M059J (cell line): ENCODE data around the gene KCNE5. TPM values are rescaled to one million over a fixed set of nuclear protein-coding genes. Genes with fewer than 3 reads are reported as not detected.
"Not testable (repeated sequence)": the region's sequence is repeated elsewhere in the genome, so short reads cannot be mapped to it uniquely, and the experiment has no call there.

Experiments used
- DNase-seq: peaks from one replicate; pipeline ENCODE4 v3.0.0-alpha.2; 2012; ENCODE audit warnings: low read depth
- total RNA-seq: library from RNA; depleted of rRNA; stranded (reverse); fragments of >200 nt; shearing (Covaris generic); gene quantifications from 2 replicates; pipeline ENCODE4 v1.2.3, GENCODE V29; 2014; rRNA removed

KCNE5 gene
- total RNA-seq, result 0.86 TPM in 1 of 2 replicates, not detected in the other

DNA sequence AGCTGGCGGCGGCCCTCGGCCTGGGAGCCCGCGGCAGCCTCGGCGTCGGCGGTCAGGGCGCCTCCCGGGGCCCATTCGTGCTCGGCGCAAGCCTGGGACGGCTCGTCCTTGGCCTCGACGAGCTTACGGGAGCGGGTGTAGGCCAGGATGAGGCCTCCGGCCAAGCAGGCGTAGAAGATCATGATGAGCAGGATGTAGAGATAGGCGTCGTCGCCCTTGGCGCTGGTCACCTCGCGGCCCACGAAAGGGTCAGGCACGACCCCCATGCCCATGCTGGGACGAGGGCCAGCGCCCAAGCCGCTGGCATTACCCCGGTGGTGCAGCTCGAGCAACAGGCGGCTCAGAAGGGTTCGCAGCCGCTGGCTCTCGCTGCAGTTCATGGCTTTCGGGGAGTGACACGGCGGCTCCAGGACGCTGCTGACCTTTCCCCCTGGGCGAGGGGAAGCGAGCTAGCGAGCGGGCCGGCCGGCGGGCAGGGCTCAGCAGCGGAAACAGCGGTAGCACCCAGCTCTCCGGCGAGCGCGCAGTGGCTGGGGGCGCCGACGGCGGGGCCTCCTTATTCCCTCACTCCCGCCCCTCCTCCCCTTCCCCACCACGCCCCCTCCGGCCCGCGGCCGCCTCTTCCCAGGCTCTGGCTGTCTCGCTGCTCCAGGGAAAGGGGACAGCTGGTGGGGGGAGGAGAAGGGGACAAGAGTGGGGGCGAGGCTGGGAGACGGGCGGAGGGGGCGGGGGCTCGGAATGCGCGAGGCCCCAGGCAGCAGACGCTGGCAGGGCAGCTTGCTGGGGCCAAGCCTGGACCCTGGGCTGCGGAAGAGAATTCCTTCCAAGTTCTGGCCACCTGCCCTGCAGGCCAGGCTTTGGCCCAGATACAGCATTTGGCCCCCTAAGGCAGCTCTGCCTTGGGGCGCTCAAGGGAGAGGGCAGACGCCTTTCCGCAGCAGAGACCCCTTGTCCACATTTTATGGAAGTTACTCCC lies at the start of gene KCNE5:
TSS of gene KCNE5 (minus strand) at position 532 of the 976 bp plus-strand sequence. CDS start at position 380, 152 bp downstream.
- no peak for DNase-seq

- DNase-seq, result no peak
Observed at GRCh38 chrX:109672239-109672638, 47.3 kb upstream of the KCNE5 start.

- DNase-seq, result not testable (repeated sequence)
Observed at GRCh38 chrX:109671170-109671569, 46.2 kb upstream of the KCNE5 start.

GRCh38 chrX:109667986-109668385 lies 43.0 kb upstream of the KCNE5 start:
- DNase-seq, result no peak

DNA sequence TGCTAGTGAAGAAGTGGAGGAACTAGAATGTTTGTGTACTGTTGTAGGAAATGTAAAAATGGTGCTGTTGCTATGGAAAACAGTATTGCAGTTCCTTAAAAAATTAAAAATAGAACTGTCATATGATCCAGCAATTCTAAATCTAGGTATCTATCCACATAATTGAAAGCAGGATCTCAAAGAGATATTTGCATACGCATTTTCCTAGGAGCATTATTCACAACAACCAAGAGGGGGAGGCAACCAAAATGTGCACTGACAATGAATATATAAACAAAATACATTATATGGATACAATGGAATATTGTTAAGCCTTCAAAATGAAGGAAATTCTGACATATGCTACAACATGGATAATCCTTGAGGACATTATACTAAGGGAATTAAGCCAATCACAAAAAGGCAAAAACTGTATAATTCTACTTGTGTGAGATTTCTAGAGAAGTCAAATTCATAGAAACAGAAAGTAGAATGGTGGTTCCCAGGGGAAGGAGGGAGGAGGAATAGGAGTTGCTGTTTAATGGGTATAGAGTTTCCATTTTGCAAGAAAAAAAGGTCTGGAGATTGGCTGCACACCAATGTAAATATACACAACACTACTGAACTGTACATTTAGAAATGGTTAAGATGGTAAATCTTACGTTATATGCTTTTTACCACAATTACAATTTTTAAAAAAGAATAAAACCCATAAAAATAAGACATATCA lies 35.6 kb upstream of the KCNE5 start:
- DNase-seq, result no peak

- peak; percentile 15 for DNase-seq
Observed at GRCh38 chrX:109658391-109658790, 33.4 kb upstream of the KCNE5 start.

- DNase-seq, result not testable (repeated sequence)
Observed at GRCh38 chrX:109657364-109657763, 32.4 kb upstream of the KCNE5 start.

GRCh38 chrX:109656774-109657173 lies 31.8 kb upstream of the KCNE5 start:
- DNase-seq, result no peak

DNA sequence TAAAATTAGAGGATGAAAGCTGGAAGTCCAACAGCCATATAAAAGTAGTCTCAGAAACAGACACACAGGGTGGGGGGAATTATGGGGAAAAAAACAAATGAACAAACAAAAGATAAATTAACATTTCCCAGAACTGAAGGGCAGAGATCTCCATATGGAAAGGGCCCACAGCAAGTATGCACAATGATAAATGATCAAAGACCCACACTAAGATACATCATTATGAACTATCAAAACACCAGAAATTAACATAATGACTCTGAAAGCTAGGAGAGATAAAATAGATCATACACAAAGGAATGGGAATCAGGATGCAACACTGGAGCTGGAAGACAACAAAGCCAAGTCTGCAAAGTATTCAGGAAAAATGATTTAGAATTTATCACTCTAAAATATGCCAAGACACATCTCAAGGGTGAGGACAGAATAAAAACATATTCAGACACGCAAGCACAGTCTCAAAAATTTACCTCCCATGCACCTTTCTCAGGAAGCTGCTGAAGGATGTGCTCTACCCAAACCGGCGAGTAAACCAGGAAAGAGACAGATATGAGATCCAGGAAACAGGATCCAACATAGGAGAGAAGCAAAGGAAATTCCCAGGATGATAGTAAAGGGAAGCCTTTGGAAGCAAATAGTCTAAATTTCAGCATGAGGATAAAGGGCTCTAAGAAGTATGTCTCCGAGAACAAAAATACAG lies 30.7 kb upstream of the KCNE5 start:
- DNase-seq, result no peak

GRCh38 chrX:109654516-109655109 lies 29.6 kb upstream of the KCNE5 start:
- no peak for DNase-seq

- not testable (repeated sequence) for DNase-seq
Observed at GRCh38 chrX:109644671-109645070, 19.7 kb upstream of the KCNE5 start.

- DNase-seq, result no peak
Observed at GRCh38 chrX:109643687-109644086, 18.7 kb upstream of the KCNE5 start.

DNA sequence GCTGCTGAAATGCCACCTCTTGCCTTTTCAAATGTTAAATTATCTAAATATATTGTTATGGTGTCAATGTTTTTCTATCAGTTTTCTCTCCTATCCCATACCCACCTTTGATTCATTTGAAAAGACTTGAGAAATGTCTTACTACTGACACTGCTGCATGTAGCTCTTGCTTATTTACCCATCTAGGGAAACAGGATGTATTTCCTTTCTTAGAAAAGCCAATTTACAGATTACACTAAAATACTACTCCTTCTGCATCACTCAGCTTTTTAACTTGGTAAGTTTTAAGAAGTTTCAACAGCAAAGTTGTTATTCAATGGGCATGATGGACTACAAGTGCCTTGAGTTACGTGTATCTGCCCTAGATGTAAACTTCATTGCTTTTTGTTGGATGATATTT lies 13.2 kb upstream of the KCNE5 start:
- no peak for DNase-seq

DNA sequence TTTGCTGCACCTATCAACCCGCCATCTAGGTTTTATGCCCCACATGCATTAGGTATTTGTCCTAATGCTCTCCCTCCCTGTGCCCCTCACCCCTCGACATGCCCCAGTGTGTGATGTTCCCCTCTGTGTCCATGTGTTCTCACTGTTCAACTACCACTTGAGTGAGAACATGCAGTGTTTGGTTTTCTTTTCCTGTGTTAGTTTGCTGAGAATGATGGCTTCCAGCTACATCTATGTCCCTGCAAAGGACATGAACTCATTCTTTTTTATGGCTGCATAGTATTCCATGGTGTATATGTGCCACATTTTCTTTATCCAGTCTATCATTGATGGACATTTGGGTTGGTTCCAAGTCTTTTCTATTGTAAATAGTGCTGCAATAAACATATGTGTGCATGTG lies 12.5 kb upstream of the KCNE5 start:
- DNase-seq, result not testable (repeated sequence)

DNA sequence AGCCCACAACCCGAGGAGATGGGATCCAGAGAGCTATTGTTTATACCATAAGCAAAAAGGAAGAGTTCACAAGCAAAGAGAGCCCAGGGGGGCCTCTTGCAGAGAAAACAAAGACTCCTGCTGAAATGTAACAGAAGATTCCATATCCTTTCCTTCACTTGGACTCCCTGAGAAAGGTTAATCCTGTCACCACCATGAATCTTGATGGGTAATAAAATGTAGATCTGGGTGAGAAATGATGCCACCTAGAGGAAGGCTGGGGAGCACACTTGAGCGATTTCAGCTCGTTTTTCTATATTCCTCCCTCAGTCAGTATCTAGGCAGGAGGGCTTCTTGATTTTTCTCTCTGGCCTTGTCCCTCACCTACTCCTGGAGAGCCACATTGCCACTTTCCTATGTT lies 10.2 kb upstream of the KCNE5 start:
- peak; percentile 12 for DNase-seq

- peak; percentile 42 for DNase-seq
Observed at GRCh38 chrX:109632906-109633504, 8.0 kb upstream of the KCNE5 start.

- DNase-seq, result no peak
Observed at GRCh38 chrX:109629310-109629709, 4.3 kb upstream of the KCNE5 start.

- no peak for DNase-seq
Observed at GRCh38 chrX:109626637-109627036, 1.7 kb upstream of the KCNE5 start.

DNA sequence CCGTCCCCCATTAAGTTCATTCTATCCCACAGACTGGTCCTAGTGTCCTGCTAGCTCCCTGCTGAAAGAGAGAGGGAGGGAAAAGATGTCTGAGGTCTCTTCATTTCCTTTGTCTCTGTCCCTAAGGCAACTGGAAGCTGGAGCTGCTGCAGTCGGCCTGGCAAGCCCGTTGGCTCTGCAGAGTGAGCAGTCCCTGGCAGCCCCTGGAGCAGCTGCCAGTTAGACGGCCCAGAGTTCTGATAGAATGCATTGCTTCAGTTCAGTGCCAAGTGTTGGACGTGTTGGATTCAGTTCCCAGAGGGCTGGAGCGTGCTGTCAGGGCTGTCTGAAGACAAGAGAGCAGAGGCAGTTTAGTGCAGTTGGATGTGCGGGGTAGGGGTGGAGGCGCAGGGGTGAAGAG lies 975 bp downstream of the KCNE5 start:
- no peak for DNase-seq

DNA sequence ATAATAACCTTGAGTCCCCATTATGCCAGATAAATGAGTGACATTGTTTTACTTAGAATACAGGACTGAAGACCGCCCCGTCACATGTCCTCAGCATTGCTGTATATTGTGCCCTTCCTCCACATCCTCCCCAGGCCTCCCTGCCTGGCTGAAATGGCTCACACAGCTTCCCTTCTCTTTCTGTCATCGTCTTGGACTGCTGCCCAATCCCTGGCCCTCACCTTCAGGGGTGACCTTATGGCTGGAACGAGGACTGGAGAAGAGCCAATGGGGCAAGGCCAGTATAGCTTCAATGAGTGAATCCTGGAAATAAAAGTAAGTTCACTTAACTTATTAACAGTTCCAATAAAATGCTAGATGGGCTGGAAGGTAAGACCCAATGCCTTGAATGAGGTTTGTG lies 2.7 kb downstream of the KCNE5 start:
- no peak for DNase-seq

- no peak for DNase-seq
Observed at GRCh38 chrX:109619771-109620170, 5.2 kb downstream of the KCNE5 start.
